CD1c-positive myeloid dendritic cell (primary cell): Measurements from ENCODE around the gene MRPL55.

Experiments used
- DNase-seq: peaks from one replicate; pipeline ENCODE4 v3.0.0-alpha.2; 2016; ENCODE audit errors: extremely low spot score

Gene MRPL55

DNA sequence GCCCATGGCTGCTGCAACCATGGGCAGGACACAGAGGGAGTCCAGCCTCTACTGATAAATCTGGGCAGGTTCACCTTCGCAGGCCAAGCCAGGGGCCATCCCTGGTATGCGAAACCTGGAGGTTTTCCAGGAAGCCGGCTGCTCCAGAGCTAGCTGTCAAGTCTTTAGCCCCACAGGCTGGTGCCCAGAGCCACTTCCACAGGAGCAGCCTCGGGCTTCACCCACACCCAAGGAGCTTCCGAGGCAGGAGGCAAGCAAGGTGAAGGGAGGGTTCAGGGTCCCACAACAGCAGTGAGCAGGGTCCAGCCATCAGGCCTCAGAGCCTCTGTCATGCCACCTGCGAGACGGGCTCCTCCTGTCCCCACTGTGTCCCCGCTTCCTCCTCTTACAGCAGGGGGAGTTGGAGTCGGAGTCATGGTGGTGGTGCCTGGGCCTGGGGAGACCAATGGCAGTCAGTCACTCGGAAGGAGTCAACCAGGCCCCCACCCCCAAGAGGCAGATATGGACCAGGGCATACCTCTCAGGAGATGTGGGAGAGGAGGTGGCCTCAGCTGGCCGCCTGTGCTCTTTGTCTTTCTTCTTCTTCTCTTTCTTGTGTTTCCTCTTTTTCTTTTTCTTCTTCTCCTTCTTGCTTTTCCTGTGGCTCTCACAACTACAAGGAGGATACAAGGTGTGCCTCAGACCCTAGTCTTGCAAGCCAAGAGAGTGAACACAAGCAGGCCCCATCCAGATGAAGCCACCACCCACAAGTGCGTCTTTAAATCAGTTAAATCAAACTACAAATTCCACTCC lies 8.1 kb downstream of the MRPL55 start:
- DNase-seq = no peak

DNA sequence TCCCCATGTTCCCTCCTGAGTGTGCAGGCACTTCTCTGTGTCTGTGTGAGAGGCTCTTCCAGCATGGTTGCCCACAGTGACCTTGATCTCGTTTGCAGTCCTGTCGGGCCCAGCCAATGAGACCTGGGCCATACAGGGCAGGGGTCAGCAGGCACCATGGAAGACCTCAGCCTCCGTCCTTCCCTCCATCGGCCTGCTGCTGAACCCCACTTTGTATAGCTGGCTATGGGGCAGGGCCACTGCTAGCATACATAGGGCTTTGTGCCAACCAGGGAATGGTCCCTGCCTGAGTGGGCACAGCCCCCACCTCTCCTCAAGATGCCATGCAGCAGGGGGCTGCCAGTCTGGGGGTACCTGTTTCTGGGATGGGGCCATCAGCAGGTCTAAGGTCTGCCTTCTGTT lies 9.8 kb downstream of the MRPL55 start:
- no peak for DNase-seq

DNA sequence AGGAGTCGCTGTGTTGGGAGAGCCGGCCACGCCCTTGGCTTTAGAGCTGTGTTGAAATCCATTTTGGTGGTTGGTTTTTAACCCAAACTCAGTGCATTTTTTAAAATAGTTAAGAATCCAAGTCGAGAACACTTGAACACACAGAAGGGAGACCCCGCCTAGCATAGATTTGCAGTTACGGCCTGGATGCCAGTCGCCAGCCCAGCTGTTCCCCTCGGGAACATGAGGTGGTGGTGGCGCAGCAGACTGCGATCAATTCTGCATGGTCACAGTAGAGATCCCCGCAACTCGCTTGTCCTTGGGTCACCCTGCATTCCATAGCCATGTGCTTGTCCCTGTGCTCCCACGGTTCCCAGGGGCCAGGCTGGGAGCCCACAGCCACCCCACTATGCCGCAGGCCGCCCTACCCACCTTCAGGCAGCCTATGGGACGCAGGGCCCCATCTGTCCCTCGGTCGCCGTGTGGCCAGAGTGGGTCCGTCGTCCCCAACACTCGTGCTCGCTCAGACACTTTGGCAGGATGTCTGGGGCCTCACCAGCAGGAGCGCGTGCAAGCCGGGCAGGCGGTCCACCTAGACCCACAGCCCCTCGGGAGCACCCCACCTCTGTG lies 10.7 kb downstream of the MRPL55 start:
- no peak for DNase-seq

GRCh38 chr1:228097333-228098081 lies 11.6 kb downstream of the MRPL55 start:
- DNase-seq = no peak

GRCh38 chr1:228096416-228097332 lies 12.4 kb downstream of the MRPL55 start:
- DNase-seq = no peak

DNA sequence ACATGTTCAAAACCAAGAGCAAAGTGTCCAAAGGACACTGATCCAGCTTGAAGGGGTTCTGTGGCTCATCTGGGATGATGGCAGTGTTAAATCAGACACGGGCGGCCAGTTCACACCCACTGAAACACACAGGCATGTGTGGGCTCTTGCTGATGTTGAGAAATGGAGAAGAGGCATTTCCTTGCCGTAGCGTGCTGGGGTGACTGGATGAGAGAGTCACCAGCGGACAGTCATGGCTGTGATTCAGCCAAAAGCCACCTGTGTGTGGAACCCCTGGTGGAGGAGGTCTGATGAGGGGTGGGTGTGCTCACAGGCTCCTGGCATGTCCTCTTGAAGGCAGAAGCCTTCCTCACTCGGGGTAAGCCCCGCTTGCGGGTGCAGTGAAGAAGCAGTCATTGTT lies 13.2 kb downstream of the MRPL55 start:
- DNase-seq = peak; percentile 65

DNA sequence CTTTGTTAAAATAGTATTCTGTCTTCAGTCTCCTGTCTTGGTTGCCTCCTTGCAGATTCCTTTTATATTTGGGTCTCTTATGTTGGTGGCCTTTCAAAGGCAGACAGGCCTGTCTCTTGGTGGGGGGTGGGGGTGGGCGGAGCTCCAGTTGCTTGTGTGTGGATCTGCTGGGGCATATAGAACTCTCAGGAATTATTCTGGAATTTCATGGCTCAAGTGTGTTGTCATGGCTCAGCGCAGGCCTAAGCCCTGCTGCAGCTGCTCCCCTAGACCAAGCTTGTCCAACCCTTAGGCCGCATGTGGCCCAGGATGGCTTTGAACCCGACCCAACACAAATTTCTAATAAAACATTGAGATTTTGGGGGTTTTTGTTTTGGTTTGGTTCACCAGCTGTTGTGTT lies 13.9 kb downstream of the MRPL55 start:
- no peak for DNase-seq

DNA sequence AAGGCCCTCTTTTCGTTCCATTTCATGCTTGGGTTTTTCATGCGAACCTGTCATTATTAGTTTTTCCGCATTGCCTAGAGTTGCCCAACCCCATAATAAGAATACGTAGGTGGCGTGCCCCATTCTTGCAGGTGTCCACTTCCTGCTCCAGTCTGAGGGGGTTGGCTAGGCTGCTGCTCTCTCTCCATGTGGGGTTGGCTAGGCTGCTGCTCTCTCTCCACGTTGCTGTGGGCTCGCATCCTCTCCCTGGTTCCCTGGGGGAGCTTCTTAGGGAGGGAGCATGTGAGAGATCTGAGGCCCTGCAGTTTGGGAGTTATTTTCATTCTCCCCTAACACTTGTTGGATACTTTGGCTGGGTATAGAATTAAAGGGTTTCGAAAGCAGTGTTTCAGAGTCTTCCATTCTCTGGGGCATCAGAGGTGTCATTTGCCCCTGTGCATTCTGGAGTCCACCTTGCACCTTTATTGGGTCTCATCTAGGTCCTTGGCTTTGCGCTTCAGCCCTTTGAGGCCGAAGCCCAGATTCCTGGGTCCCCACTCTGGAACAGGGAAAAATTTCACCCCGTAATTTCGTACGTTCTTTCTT lies 14.6 kb downstream of the MRPL55 start:
- DNase-seq = no peak

DNA sequence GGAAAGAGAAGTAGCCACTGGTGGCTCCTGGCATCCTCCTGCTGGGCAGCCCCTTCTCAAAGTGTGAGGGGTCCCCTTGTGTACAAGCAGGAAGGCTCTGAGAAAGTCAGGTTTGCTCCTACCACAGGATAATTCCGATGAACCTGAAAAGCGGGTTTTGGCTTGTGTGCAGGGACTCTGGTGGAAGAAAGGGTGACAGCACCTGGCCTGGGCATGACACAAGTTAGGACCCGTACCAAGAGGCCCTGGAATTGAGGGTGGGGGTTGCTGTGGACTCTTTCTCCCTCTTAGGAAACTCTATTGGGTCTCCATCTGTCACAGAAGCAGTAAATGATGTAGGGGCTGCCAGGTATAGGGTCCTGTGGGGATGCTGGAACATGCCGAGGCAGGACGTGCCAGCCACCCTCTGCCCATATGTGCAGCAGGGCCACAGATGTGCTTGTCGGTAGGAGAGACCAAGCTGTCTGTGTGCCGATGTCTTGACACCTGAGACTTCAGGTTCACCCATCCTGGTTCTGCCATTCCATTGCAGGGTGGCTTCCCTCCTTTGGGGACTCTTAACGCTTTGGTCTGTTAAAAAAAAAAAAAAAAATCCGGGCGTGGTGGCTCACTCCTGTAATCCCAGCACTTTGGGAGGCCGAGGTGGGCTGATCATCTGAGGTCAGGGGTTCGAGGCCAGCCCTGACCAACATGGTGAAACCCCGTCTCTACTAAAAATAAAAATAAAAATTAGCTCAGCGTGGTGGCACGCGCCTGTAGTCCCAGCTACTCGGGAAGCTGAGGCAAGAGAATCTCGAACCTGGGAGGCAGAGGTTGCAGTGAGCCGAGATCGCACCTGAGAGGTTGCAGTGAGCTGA lies 15.8 kb downstream of the MRPL55 start:
- DNase-seq = no peak

DNA sequence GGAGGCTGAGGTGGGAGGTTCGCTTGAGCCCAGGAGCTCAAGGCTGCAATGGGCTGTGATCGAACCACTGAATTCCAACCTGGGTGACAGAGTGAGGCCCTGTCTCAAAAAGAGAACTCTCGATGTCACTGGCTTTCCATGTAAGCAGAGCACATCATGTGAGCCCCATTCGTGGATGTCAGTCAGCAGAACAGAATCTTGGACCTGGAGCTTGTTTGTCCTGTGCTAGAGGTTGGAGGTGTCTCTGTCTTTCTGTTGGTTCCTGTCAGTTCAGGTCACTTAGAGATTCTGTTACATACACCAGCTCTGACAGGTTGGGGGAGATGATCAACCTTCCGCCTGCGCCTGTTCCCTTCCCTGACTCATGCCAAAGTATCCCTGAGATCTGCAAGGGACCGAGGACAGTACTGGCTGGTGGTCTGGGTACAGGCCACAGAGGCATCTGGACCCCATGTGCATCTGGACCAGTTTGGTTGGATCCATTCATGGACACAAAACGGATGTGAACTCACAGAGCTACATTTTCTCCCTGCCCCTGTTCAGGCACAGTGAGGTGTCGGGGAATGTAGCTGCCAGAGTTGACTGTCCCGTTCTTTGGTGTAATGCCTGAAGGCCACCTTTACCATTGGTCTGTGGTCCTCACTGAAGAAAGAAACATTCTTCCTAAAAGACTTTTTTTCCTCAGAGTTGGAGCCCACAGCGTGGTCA lies 16.6 kb downstream of the MRPL55 start:
- no peak for DNase-seq

- no peak for DNase-seq
Measured at GRCh38 chr1:228091084-228091483, 18.0 kb downstream of the MRPL55 start.

DNA sequence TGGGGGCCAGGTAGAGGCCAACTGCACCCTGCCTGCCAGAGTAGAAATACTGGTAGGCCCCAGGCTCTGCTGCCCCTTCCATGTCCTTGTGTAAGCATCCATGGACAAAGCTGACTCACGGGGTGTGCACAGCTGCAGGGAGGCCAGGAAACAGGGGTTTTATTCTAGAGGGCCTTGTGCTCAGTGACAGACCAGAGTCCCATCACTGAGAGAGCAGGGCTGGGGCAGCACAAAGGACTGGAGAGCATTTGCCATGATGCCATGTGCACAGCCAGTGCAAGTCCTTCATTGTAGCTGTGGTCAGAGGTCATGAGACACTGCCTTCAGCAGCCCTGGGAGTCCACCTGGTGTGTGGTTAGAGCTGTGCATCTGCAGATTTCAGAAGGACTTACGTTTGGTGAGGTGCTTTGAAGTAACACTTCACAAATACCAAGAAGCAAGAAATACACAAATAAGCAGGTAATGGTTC lies 18.5 kb downstream of the MRPL55 start:
- DNase-seq = no peak

DNA sequence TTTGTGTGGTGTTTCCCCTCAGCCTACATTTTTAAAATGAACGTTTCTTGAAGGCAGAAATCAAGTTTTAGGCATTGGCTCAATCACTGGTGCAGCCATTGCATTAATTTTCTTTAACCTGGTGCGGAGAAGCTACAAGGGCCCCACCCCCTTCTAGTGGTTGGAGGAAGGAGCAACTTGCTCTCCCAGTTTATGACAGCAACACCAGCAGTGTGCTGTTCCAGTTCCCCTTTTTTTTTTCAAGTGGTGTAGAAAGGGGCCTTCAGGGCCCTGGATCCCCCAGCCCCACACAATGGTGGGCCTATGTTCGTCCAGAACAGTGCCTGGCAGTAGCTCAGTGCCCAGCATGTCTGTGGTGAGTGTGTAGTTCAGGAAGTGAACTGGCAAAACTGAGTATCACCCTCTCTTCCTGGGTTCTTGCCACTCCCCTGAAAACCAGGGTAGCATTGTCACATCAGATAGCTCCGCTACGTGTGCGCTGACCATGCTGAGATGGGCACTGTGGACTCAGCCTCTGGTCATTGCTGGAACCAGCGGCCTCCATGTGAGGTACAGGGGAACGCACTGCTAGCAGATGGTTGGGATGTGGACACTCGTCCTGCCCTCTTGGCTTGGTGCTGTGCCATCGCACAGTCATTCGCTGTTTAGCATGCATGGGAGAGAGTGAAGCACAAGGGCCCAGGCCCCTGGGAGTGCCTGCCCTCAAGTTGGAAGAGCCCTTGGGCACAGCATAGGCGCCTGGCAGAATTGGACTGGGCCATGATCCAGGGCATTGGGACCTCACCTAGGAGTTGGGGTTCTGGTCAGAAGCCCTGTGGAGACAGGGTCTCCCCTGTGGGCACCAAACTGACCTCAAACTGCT lies 19.3 kb downstream of the MRPL55 start:
- DNase-seq = peak; percentile 71

GRCh38 chr1:228088586-228089498 lies 20.3 kb downstream of the MRPL55 start:
- DNase-seq = peak; percentile 78

DNA sequence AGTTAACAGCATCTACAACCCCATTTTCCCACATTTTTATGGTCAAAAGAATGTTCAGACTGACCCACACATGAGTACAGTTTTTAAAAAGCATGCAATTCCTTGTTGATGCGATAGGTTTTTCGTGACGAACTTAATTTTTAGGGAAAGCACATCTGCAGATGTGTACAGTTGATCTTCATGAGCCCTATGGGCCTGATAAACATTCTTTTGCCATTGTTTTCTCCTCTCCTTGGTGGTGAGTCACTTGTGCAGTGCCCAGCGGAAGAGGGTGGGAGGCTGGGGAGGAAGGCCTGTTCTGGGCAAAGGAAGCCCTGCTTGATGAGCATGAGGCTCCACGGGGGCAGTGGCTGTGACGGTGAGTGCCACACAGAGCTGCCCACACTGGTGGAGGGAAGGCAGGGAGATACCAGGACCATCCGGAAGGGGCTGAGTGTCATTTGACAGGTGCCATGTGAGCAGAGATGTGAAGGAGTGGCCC lies 21.3 kb downstream of the MRPL55 start:
- peak; percentile 85 for DNase-seq

- DNase-seq = peak; percentile 75
Measured at GRCh38 chr1:228085287-228085951, 23.7 kb downstream of the MRPL55 start.

DNA sequence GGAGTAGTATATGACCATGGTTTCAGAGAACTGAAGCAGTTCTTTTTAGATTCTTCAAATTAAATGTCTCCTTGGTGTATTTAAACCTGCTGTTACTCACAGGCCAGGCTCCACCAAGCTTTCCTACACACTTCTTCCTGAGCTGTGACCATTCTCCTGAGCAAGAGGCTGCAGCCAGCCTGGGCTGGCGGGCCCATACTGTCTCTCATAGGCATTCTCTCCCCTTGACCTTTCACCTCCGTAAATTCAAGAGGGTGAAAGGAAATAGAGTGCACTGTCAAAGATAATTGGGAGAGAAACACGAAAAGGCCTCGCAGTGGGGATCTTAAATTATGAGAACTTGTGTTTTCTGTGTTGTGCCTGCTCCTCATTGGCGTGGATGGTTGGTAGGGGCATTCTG lies 24.3 kb downstream of the MRPL55 start:
- no peak for DNase-seq
